HG03457 (cell line): ENCODE measurements around the gene SEC24B.
"Not testable (repeated sequence)": the region's sequence is repeated elsewhere in the genome, so short reads cannot be mapped to it uniquely, and the experiment has no call there.

Experiments used
- ATAC-seq: cut with Tn5 transposase; IDR thresholded peaks from one replicate; pipeline ENCODE4 v1.9.1; 2021; ENCODE audit warnings: moderate number of reproducible peaks; ENCODE audit not compliant: unreplicated experiment

The SEC24B gene

GRCh38 chr4:109432203-109432602, 1.4 kb upstream of the SEC24B start:
- ATAC-seq = no peak

GRCh38 chr4:109432696-109433095, 919 bp upstream of the SEC24B start:
- ATAC-seq = no peak

- peak; percentile 37 for ATAC-seq
These were observed 674 bp downstream of the SEC24B start for GRCh38 chr4:109434007-109434971.

GRCh38 chr4:109435635-109436034, 2.0 kb downstream of the SEC24B start:
- ATAC-seq = no peak

GRCh38 chr4:109436504-109436903, 2.9 kb downstream of the SEC24B start:
- ATAC-seq = no peak

- no peak for ATAC-seq
These were observed 7.3 kb downstream of the SEC24B start for GRCh38 chr4:109440948-109441347.

- no peak for ATAC-seq
These were observed 8.3 kb downstream of the SEC24B start for GRCh38 chr4:109441862-109442458.

GRCh38 chr4:109444182-109444844, 10.7 kb downstream of the SEC24B start:
- ATAC-seq = peak; percentile 53

- no peak for ATAC-seq
These were observed 13.7 kb downstream of the SEC24B start for GRCh38 chr4:109447278-109447677.

- no peak for ATAC-seq
These were observed 18.1 kb downstream of the SEC24B start for GRCh38 chr4:109451544-109452273.

GRCh38 chr4:109453110-109453509, 19.5 kb downstream of the SEC24B start:
- not testable (repeated sequence) for ATAC-seq

GRCh38 chr4:109462297-109462696, 28.7 kb downstream of the SEC24B start:
- no peak for ATAC-seq

GRCh38 chr4:109462802-109463201, 29.2 kb downstream of the SEC24B start:
- ATAC-seq = no peak

GRCh38 chr4:109465069-109465468, 31.5 kb downstream of the SEC24B start:
- no peak for ATAC-seq

- no peak for ATAC-seq
These were observed 36.3 kb downstream of the SEC24B start for GRCh38 chr4:109469915-109470314.

GRCh38 chr4:109472343-109472761, 38.7 kb downstream of the SEC24B start:
- no peak for ATAC-seq

GRCh38 chr4:109473824-109474223, 40.2 kb downstream of the SEC24B start:
- ATAC-seq = no peak

GRCh38 chr4:109486007-109486406, 52.4 kb downstream of the SEC24B start:
- ATAC-seq = no peak

- ATAC-seq = no peak
These were observed 60.9 kb downstream of the SEC24B start for GRCh38 chr4:109494563-109494962.

- ATAC-seq = no peak
These were observed 61.9 kb downstream of the SEC24B start for GRCh38 chr4:109495514-109495913.

GRCh38 chr4:109496875-109497274, 63.3 kb downstream of the SEC24B start:
- ATAC-seq = no peak
